SW480 (cell line): ENCODE results near the gene PYGB.

ENCODE experiments used
- DNase-seq: peaks from one replicate; pipeline ENCODE4 v3.0.0-alpha.2; 2016; ENCODE audit warnings: low spot score

PYGB gene

DNA sequence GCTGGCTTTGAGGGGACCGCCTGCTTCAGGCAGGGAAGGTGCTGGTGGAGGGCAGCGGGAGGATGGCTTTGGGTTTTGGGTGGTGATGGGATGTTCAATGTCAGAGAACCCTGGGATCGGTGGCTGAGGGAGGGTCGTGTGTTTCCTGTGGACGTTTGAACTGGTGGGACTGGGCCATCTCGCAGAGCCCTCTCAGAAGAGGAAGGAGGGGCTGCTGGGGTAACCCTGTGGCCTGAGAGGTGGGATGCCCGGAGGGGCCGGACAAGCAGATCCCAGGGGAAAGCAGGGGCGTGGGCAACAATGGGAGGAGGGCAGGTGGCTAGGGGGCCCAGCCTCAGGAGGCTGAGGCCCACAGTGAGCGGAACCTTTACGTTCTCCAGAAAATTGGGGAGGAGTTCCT, 34.9 kb downstream of the PYGB start:
- no peak for DNase-seq

DNA sequence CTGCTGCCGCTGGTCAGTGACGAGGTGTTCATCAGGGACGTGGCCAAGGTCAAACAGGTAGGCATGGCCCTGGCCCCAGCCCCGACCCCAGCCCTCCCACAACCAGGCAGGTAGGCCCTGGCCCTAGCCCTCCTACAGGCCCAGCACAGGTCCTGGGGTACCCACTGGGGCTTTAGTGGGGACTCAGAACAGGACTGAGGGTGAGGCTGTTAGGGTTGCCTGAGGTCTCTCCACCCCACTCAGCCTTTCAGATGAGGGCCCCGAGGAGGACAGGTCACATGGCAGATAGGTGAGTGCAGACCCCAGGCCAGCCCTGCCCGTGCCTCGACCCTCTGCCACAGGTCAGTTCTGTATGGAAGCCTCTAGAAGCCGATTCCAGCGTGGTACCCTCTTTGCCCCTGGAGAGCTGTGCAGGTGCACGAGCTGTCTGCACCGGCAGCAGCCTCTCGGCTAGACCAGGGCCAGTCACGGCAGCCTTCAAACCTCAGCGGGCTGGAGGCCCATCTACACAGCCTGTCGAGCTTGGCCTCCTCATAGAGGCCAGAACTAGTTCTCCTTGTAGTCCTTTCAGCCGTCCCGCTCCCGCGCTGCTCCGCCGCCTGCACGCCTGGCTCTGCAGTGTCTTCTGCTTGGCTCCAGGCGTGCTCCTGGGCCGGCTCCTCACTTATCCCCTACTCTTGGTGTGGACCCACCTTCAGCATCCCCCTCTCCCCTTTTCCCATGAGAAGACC, 35.5 kb downstream of the PYGB start:
- no peak for DNase-seq

- DNase-seq, result no peak
Measured at GRCh38 chr20:25284131-25284601, 36.3 kb downstream of the PYGB start.

GRCh38 chr20:25285091-25285647, 37.3 kb downstream of the PYGB start:
- no peak for DNase-seq

DNA sequence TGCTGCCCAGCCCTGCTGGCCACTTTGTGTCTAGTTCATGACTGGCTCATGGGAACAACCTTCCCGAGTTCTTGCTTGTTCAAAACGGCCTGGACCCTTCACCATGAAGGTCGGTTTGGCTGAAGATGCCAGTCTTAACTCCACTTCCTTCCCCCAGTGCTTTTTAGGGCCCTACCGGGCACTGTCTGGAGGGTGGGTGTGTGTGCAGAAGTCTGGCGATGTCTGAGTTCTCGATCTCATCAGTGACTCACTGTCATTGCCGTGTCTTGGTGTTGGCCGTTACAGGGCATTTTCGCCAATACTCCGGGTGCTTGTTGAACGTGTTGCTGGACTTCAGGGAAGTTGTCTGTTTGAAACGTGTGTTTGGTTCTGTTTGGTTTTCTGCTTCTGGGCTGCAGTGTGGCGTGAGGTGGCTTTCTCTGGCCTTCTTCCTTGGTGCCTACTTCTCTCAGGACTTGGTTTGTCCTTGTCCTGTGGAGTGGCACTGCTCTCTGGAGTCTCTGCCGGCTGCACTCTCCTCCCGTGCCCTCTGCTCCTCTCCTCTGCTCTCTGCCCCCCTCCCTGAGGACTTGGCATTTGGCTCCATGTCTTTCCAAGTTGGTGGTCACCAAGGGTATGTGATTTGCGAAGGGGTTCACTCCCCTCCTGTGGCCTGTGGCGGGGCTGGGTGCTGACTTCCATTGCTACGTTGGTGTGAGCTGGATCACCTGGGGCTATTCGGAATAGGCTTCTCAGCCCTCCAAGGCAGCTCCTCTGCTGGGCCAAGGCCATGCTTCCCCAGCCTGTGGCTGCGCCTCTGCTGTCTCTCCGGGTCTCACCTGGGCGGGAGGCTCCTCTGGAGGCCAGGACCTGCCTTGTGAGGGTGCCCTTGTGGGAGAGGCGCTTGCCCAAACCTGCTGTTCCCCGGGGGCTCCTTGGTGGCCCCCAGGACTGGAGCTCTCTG, 38.2 kb downstream of the PYGB start:
- no peak for DNase-seq

- DNase-seq, result no peak
Measured at GRCh38 chr20:25286917-25287316, 39.0 kb downstream of the PYGB start.

DNA sequence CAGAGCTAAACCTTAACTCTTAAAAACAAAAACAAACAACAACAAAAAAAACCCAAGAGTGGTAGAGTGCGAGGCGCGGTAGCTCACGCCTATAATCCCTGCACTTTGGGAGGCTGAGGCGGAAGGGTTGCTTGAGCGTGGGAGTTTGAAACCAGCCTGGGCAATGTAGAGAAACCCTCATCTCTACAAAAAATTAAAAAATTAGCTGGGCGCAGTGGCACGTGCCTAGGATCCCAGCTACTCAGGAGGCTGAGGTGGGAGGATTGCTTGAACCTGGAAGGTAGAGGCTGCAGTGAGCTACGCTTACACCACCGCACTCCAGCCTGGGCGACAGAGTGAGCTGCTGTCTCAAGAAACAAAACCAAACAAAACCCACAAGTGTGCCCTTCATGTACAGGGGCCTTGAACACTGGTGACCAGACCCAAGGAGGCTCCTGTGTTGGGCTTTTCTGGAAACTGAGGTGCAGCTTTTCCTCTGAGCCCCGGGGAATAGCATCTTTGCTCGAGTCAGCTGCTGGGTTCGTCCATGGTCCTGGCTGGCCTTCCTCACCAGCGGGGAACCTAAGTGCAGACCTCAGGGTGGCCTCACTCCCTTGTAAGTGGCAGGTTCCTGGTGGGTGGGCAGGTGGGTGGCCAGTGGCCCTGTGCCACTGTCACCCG, 39.9 kb downstream of the PYGB start:
- no peak for DNase-seq

- DNase-seq, result no peak
Measured at GRCh38 chr20:25288291-25289181, 40.7 kb downstream of the PYGB start.

DNA sequence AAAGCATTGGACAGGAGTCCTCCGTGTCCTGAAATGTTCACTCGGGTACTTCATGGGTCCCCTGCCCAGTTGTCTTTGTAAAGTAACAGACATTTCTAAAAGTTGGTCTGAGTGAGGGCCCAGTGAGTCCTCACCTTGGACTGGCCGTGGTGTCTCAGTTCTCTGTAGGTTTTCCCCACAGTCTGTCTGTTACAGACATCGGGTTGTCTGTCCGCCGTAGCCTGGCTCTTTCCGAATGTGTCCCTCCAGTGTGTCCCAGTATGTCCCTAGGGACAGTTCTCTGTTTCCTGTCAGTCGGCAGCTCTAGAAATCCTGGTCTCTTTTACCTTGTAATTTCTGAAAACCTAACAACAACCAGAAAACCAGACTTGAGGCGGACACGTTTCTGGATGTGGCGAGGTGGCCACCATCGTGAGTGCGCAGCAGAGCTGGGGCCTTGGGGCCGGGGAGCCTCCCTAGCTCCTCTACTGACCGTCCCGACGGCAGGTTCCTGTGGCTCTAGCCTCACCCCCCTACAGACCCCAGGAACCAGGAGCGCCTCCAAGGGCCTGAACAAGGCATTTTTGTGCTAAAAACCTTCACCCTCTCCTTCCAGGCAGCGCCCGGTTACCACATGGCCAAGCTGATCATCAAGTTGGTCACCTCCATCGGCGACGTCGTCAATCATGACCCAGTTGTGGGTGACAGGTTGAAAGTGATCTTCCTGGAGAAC, 42.2 kb downstream of the PYGB start:
- no peak for DNase-seq

DNA sequence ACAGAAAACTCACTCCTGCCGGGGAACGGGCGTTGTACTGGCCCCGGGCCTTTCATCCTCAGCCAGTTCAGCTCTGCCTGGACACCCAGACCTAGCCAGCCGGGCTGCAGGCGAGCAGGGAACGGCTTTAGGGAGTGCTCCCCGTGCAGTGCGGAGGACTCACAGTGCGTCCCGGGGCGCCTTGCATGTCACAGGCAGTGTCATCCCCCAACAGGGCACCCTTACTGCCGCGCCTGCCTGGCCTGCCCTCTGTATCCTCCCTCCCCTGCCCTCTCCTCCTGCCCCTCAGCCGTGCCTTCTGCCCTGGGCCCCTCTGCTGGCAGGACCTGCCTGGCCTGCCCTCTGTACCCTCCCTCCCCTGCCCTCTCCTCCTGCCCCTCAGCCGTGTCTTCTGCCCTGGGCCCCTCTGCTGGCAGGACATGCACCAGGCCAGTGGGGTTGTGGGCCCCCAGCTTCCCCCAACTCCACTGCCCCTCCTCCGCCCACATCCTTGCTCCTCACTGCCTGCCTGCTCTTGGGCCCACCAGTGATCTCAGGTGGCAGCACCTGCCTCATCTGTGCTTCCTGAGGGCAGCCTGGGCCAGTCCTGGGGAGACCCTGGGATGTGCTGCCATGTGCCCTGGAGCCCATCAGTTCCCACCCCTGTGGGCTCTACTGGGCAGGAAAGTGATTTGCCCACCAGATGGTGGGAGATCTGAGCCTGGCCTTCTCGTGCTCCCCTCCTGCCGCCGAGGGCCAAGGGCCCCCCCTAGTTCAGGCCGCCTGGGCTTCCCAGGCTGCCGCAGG, 43.0 kb downstream of the PYGB start:
- DNase-seq, result no peak

DNA sequence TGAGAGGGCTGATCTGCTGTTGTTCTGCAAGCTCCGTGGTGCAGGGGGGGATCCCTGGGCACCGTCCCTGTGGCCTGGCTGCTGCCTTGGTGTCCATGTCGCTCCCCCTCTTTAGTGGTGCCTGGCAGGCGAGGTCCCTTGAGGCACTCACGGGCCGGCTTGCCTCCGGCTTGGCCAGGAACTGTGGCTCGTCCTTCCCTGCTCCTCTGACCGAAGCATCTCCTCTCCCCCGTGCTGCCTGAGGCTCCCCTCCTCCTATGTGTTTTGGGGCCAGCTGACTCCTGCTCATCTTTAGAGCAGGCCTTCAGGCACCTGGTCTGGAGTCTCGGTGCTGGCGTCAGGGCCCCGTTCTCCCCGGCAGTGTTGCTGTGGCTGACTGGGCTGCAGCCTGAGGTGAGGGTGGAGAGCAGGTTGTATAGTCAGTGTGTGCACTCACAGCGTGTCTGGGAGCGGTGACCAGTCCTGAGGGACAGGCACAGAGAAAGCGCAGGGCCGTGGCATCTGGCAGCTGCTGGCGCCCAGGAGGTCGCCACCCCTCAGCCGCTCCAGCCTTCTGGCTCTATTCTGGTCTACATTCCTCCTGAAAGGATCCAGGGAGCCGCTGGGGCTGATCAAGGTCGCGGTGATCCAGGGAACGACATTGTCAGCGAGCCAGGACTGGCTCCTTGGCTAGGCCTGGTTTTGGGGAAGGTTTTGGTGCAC, 43.7 kb downstream of the PYGB start:
- no peak for DNase-seq

DNA sequence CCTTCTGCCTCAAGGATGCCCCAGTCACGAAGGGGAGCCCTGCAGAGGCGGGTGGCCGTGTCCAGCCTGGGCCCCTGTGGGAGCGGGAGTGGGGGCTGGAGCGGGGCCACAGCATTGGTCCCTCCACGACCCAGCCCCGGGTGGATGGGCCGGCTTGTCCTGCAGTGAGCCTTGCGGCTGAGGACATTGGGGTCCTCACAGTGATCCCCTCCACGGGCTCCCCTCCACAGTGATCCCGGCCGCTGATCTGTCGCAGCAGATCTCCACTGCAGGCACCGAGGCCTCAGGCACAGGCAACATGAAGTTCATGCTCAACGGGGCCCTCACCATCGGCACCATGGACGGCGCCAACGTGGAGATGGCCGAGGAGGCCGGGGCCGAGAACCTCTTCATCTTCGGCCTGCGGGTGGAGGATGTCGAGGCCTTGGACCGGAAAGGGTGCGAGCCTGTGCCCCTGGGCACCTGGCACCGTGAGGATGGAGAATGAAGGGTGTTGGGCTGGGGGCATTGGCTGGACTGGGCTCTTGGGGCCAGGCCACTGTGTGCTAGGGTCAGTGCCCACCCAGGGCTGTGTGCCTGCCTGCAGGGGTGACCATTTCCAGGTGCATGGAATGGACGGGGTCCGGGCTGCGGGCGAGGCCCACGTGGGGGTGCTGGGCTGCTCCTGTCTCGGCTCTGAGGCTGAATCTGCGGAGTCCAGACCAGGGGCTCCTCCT, 44.4 kb downstream of the PYGB start:
- DNase-seq, result no peak

DNA sequence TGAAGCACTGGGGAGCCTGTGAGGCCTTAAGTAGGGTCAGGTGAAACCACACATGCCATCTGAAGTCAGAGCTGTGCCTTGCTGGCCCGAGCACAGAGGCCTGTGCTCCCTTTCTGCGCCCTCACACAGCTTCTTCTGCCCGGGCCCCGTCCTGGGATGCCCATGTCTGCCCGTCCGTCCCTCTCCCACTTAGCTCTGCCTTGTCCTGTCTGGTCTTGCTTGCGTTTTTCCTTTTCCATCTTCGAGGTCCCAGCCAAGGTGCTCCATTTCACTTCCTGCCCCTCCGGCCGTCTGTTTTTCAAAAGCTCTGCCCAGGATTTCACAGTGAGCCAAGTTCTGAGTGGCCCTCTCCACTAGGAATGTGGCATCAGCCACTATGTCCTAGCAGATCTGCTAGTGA, 45.6 kb downstream of the PYGB start:
- no peak for DNase-seq

- DNase-seq, result no peak
Measured at GRCh38 chr20:25293910-25294458, 46.1 kb downstream of the PYGB start.

GRCh38 chr20:25294459-25295385, 46.8 kb downstream of the PYGB start:
- DNase-seq, result peak; percentile 55

DNA sequence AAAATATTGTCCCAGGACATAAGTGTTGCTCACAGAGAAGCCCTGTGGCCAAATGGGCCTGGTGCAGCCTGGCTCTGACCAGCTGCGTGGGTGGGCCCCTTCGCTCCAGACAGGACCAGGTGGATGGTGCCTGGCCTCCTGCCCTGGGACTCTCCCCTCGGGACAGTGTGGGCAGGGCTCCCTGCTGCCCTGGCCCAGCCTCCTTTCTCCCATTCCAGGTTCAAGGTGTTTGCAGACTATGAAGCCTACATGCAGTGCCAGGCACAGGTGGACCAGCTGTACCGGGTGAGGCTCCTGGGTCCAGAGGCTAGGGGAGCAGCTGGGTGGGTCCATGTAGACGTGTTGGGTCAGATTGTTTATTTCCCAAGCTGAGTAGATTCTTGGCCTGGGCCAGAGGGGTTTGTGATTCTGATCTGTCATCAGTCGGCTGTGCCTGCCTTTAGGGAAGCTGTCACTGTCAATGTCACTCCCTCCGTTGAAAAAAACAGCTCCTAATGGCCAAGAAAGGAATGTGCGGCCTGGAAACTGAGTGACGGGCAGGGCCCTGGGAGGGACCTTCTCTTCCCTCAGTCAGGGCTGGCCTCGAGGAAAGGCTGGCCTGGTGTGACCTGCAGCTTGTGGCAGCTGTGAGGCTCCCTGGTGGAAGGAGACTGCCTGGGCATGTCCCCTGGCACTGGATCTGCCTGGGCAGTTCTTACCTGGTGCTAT, 47.7 kb downstream of the PYGB start:
- no peak for DNase-seq
